ENCODE data around the gene BHLHE40.

BHLHE40 gene

DNA sequence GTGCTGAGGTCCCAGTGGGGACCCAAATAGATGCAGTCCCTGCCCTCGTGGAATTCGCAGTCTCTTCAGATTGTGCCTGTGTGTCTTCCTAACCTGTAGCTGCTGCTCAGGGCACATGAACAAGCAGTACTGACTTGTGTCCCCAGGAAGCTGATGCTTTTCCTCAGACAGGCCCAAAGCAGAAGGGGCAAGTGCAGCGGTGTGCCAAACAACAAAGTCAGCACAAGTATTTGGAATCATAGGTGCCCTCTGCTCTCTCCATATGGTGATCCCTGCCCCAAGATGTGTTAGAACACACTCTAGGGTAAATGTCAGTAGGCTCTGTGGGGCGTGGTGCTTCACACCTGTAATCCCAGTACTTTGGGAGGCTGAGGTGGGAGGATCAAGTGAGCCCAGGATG, 21.9 kb downstream of the BHLHE40 start:
- DNase-seq (ENCODE audit: low spot score): no peak

DNA sequence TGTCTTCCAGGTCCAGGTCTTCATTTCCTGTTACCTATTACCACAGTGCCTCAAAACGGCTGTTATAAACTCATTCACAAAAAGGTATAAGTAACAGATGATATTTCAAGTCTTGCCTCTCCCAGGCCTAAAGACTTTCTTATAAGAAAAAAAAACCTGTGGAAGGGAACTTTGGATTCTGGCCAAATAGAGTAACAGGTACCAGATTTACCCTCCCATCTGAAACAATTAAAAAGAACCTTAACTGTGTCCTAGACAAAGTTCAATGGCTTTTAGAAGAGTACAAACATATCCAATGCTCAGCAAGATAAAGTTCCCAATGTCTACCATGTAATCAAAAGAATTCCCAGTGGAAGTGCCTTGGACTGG, 22.6 kb downstream of the BHLHE40 start:
- no peak for DNase-seq (ENCODE audit: low spot score)

DNA sequence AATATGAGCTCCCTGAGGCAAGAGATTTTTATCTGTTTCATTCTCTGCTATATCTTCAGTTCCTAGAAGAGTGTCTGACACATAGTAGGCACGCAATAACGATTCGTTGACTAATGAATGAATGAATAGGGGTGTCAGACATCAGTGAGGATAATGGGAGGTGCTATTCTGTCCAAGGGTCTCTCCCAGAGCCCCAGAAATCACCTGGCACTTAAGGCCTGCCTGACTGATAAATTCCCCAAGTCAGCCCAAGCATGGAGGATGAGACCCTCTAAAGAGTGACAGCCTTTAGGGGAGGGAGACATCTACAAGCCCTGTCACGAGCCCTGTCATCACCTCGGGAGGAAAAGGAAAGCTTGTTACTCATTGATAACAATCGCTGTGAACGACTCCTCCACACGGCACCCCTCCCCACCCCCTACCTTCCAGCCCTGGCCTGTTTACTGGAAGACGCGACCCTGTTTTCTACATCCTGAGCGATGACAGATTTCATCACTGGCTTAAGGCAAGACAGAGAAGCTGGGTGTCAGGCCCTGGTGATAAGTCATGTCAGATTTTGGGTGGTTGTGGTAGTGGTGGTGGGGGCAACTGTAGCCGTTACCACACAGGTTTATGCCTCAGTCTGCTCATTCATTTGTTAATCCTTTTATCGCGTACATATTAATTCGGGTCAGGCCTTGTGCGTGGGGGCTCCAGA, 23.1 kb downstream of the BHLHE40 start:
- no peak for DNase-seq (ENCODE audit: low spot score)

DNA sequence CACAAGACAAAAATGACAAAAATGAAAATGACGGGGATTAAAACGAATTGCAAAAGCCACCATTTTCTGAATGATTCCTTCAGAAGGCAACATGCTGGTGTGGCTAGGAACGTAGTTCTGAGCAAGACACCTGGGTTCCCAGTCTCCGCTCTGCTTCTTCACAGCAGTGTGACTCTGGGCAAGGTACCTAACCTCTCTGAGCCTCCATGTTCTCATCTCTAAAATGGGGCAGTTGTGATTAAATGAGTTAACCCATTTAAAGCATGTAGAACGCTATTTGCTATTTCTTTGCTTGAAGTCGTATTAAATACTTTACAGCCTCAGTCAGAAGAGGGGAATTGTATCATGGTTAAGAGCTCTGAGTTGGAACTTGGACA, 23.6 kb downstream of the BHLHE40 start:
- DNase-seq (ENCODE audit: low spot score): no peak

DNA sequence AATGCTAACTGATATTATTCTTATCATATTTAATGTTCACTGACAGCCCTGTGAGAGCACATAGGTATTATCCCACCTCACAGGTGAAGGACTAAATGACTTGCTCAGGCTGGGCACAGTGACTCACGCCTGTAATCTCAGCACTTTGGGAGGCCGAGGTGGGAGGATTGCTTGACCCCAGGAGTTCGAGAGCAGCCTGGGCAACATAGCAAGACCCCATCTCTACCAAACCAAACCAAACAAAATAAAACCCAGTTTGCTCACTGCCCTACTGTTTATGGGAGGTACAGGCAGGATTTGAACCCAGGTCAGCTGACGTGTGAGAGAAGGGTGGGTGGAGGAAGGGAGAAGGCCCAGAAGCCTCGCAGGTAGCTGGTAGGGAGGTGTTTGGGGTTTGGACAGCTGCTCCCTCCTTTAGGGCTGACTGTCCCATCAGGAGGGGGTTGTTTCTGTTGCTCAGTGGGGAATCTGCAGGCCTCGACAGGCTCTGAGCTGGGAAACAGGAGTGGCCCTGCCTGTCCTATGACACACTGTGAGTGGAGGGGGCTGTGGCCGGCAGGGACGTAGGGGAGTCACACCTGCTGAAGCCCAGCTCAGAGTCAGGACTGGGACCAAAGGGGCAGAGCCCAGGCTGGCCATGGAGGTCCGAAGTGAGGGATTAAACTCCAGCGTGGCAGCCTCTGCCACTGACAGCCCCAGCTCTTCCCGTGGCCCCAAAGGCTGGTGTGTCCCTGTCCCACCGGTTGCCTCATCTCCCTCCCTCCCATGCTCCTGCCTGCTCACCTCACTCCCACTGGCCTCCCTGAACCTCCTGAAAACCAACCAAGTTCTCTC, 25.3 kb downstream of the BHLHE40 start:
- DNase-seq (ENCODE audit: low spot score): no peak

DNA sequence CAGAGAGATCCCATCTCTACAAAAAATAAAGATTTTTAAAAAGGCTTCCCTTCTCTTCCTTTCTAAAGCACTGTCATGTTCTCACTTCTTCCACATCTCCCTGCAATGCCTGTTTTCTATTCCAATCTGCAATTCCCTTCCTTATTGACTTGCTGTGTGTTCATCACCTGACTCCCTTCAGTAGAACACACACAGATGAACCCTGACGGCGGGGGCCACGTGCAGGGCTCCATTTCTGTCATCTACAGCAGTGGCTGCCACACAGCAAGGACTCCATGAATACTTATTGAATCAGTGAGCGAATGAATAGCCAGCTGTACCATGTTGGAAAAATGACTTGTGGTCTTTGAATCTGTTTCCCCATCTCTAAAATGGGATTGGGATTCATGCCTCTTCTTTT, 26.1 kb downstream of the BHLHE40 start:
- DNase-seq (ENCODE audit: low spot score): no peak

DNA sequence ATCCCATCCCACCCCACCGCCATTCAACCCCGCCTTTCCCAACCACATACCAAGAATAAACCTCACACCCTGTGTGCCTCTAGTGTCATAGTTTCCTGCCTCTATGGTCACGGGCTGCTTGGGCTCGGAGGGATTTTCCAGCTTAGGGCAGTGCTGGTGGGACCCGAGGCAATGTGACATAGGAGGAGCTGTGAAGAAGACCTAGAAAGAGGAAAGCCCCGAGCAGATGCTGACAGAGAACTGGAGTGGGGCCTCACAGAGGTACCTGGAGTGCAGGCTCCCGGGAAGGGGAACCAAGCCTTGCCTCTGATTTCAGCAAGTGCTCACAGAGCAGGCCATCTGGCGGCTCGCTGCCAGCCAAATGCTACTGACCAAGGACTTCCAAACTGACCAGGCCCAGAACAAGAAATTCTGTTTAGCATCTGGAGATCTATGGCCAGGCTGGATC, 27.5 kb downstream of the BHLHE40 start:
- DNase-seq (ENCODE audit: low spot score): no peak

DNA sequence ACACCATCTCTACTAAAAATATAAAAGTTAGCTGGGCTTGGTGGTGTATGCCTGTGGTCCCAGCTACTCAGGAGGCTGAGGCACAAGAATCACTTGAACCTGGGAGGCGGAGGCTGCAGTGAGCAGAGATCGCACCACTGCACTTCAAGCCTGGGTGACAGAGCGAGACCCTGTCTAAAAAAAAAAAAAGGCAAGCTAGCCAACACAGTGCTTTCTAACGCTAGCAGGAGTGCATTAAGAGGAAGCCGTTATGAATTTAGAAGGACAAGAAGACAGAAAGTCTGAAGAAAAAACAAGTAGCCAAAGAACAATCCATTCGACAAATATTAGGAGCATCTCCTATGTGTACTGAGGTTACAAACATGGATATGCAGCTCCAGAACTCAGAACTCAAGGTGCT, 28.6 kb downstream of the BHLHE40 start:
- DNase-seq (ENCODE audit: low spot score): no peak

DNA sequence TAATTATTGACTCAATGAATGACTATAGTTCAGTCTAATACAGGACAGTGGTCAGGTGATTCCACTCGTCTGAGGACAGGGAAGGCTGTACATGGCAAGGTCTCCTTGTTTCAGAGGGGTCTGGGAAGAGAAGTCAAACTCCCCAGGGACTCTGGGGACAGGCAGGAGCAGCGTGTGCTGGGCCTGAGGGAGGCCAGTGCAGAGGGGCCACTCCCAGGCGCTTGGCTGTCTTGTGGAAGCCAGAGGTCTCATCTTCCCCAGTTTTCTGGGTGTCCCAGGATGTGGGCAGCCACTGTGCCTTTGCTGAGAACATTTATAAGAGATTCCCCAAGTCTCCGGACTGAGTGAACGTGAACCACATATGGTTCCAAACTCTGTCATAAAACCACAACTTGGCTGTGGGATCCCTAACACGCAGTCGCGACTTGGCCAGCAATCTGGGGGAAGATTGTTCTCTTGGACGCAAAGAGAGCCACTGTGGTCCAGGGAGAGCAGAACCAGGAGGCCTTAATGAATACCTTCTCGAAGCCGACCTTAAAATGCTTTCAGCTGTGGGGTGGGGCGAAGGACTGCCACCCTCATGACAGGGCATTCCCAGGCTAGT, 30.4 kb downstream of the BHLHE40 start:
- DNase-seq (ENCODE audit: low spot score): no peak

DNA sequence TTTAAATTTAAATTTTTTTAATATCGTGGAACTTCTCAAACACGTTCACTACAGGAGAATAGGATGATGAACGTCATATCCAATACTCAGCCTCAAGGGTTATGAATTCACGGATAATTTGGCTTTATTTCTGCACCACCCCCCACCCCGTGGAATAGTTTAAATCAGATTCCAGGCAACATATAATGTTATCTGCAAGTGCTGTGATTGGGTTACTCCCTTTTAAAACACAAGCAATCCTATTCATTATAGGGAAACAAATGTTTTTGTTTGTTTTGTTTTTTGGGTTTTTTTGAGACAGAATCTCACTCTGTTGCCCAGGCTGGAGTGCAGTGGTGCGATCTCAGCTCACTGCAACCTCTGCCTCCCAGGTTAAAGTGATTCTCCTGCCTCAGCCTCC, 30.9 kb downstream of the BHLHE40 start:
- DNase-seq (ENCODE audit: low spot score): no peak

DNA sequence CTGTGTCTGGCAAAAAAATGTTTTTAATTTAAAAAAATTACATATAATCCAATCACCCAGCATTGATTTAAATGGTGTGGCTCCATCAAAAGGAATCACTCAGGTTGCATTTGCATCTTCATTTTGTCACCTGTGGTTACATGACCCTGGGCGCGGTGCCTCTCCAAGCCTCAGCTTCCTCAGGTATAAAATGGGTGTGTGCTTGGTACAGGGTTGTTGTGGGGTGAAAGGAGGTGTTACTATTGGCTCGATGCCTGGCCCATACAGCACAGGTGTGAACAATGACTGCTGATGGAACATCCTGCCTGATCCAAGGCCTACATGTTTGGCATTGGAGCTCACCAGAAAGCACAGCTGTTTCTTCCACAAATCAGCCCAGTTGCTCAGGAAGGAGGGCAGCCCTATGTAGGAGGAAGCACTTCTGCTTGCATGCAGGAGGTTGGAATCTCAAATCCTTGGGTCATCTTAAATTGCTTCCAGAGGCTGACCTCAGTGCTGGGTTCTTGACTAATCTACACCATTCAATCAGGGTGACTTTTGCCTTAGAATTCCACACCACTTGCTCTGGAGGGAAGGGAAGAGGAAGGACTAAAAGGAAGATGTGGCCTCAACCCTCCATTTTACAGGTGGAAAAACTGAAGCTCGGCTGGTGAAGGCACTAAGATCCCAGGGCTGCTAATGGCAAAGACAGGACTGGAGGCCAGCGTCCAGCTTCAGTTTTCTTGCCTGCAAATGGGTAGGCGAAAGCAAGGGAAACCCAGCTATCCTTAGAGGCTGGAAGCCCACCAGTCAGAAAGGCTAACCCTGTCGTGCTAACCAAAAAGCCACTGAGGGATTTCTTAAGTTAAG, 31.7 kb downstream of the BHLHE40 start:
- no peak for DNase-seq (ENCODE audit: low spot score)

DNA sequence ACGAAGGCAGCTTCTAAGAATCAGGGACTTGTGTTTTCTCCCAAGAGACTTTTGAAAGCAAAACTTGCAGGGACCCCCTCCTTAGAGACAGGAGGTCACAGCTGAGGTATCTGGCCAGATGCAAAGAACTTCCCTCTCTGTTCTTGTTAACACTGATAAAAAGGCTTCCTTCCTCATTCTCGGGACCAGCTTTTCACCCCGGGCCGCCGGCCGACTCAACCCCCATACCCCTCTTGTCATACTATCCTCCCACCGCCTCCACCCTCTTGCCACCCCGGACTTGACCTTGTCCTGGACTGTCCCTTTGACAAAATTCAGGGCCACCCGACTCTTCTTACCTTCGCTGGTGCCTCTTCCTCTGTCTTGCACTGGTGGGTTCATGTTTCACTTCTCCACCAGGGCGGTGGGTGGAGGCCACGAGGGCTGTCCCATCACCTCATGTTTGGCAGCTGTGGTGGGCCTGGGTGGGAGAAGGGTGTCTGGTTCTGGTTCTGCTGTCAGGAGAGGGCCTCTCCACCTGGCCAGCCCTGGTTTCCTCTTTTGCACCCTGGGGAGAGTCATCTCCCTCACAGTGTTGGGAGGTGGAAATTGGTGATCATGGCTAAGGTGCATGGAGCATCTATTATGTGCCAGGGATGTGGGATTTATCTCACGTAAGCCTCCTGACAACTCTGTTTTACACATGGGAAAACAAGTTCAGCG, 32.5 kb downstream of the BHLHE40 start:
- no peak for DNase-seq (ENCODE audit: low spot score)

DNA sequence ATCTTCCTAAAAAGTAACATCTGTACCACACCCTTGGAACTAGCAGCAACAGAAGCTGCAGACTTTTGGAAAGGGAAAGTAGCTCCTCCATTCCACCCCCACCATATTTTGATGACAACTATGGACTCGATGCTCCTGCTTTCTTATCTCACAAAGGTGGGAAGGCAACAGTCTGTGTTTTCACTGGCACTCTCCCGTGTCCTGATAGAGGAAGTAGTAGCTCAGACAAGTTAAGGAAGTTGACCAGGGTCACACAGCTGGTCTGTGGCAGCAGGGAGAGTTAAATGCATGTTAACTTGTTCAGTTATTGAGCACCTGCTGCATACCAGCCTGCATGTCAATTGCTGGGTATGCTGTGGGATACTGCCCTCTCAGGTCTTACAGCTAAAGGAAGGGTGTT, 33.1 kb downstream of the BHLHE40 start:
- DNase-seq (ENCODE audit: low spot score): no peak

DNA sequence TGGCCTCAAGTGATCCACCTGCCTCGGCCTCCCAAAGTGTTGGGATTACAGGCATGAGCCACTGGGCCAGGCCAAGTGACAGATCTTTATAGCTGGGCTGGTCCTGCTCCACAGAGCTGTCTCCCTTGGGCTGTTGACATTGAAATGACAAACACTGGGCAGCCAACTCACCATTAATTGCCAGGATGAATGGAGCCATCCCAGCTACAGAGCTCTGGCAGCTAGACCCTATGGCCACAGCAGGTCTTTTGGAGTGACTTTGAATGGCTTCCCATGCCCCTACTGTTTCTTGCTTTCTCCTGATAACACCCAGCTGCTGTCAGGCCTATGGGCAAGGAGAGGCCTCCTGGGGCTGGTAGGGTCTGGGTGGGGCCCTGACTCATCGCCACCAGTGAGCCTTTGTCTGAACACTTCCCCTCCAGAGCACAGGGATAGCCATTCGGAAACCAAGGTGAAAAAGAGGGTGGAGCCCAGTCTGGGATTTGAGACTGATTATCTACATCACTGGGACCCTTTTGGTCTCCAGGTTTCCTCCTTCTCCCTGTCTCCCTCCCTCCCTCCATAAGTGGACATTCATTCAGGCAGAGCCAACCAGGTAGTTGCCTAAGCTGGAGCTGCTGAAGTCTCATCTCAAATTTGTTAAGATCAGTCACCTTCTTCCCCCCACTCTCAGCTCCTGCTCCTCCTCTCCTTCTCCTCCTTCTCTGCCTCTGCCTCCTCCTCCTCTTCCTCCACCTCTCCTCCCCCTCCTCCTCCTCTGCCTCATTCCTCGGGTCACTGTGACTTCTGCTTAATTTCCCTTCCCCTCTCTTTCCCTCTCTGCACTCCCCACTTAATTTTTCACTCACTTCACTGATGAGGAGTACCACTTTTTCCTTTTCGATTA, 34.0 kb downstream of the BHLHE40 start:
- no peak for DNase-seq (ENCODE audit: low spot score)

DNA sequence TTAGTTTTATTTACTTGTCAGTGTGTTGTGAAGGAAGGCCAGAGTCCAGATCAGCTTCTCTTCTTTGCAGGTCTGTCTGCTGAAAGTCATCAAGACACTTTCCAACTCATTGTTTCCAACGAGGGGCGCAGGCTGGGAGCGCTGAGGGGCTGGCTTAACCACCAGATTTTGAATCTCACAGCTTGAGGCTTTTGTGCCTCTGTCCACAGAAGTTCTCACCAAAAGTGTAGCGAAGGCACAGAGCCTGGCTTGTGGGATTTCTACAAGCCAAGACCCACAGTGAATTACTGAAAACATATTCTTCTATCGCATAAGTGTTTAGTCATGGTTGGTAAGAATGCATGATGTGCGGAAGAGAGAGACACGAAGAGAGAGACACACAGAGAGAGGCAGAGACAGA, 35.2 kb downstream of the BHLHE40 start:
- DNase-seq (ENCODE audit: low spot score): no peak

DNA sequence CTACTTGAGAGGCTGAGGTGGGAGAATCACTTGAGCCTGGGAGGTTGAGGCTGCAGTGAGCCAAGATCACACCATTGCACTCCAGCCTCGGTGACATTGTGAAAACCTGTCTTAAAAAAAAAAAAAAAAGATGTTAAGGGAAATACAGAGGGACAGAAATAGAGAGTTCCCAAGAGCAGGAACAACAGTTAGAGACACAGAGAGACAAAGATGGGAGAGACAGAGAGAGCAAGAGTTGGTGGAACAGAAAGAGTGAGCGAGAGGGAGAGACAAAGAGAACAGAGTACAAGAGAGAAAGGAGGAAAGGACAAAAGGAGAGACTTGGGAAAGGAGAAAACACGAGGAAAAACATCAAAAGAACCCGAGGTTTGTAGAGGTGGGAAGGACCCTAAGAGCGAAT, 35.8 kb downstream of the BHLHE40 start:
- DNase-seq (ENCODE audit: low spot score): no peak

DNA sequence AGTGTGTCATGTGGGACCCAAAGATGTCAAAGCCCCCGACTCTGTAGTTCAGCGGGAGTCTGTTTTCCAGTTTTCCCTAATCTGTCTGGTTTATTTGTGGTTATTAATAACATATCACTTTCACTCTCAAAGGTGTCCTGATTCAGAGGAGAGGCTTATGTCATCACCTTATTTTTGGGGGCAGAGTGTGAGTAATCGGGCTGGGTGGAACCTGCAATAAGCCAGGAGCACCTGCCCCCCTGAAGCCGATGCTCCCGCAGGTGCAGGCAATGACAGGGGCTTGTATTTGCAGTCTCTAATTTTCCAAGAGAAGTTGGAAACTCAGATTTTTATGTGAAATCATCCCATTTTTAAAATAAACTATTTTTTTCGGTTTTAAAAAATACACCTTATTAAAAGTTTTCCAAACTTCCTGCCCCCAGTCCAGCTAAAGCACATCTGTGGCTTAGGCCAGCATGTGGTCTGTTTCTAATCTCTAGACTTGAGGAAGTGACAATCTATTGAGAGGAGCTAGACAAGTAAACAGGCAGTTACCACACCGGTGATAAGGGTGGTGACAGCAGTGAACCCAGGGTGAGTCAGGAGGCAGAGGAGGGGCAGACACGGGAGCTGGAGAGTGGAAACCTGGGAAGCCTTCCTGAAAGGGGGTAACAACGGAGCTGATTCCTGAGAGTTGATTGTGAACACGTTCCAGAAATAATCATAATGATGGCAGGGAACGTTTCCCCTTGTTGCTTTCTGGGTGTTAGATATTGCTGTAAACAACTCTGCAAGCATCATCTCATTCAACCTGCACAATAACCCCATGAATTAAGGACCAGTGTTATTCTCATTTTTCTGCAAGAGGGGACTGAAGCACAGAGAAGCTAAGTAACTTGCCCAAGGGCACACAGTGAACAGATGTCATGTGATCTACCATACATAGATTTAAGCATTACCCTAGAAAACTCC, 37.2 kb downstream of the BHLHE40 start:
- peak; percentile 46 for DNase-seq (ENCODE audit: low spot score)

DNA sequence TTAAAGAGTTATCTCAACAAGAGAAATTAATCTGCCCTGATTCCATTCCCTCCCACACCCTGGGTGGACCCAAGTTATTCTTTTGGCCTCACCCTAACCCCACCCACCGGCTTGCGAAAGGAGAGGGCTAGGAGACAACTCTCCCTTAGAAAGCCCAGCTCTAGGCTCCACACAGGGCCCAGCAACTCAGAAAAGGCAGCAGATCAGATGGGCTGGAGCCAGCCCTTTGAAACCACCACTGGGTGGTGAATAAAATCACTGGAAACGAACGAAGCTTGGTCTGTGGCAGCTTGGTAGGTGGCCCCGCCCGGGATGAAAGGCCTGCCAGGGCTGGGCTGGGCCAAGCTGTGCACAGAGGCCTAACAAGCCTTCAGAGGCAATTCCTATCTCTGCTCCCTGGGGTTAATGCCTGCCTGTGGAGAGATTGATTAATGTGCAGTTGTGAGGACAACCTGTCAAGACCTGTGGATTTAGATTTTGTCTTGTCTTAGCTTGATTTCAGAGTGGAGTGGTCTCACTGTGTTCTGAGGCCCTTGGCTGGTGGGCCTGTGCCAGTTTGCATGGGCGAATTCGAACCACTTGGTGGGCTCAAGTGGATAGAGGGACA, 38.8 kb downstream of the BHLHE40 start:
- no peak for DNase-seq (ENCODE audit: low spot score)

Measured in pons (tissue), 1 donor.